ENCODE measurements around the gene PGAP1.

Gene PGAP1

GRCh38 chr2:196959281-196959680 lies 32.8 kb upstream of the PGAP1 start:
- TF ChIP-seq ZFX (IDR thresholded peaks at IDR 0.05) (no peak), CTCF (conservative IDR thresholded peaks at IDR 0.05) (no peak)

GRCh38 chr2:196957881-196958525 lies 31.5 kb upstream of the PGAP1 start:
- TF ChIP-seq CTCF (conservative IDR thresholded peaks at IDR 0.05) (no peak), ZFX (IDR thresholded peaks at IDR 0.05) (no peak)
- H3K27ac ChIP-seq: no peak overlapping the region

More at GRCh38 chr2:196959281-196959680, 32.8 kb upstream of the PGAP1 start:
- no peak overlapping the region for H3K27ac ChIP-seq

GRCh38 chr2:196957442-196957841 lies 30.9 kb upstream of the PGAP1 start:
- no peak overlapping the region for H3K27ac ChIP-seq
- TF ChIP-seq CTCF (conservative IDR thresholded peaks at IDR 0.05): no peak
- TF ChIP-seq ZFX (IDR thresholded peaks at IDR 0.05): no peak

- no peak overlapping the region for H3K27ac ChIP-seq
- TF ChIP-seq CTCF (conservative IDR thresholded peaks at IDR 0.05) (no peak), ZFX (IDR thresholded peaks at IDR 0.05) (no peak)
Measured at GRCh38 chr2:196956069-196956468, 29.6 kb upstream of the PGAP1 start.

- H3K27ac ChIP-seq: no peak overlapping the region
- TF ChIP-seq CTCF (conservative IDR thresholded peaks at IDR 0.05): no peak
- TF ChIP-seq ZFX (IDR thresholded peaks at IDR 0.05): no peak
Measured at GRCh38 chr2:196955036-196955435, 28.5 kb upstream of the PGAP1 start.

GRCh38 chr2:196954001-196954400 lies 27.5 kb upstream of the PGAP1 start:
- no peak for TF ChIP-seq ZFX (IDR thresholded peaks at IDR 0.05)
- TF ChIP-seq CTCF (conservative IDR thresholded peaks at IDR 0.05): no peak

GRCh38 chr2:196952936-196953335 lies 26.4 kb upstream of the PGAP1 start:
- no peak overlapping the region for H3K27ac ChIP-seq
- no peak for TF ChIP-seq ZFX (IDR thresholded peaks at IDR 0.05)
- TF ChIP-seq CTCF (conservative IDR thresholded peaks at IDR 0.05): no peak

More at GRCh38 chr2:196954001-196954400, 27.5 kb upstream of the PGAP1 start:
- no peak overlapping the region for H3K27ac ChIP-seq

Data from C4-2B (cell line).